HEK293T (cell line): Measurements from ENCODE around the gene NKIRAS2.

ENCODE experiments used
- ELF4 ChIP-seq: fragments of 450-650 bp; IDR thresholded peaks from 2 replicates; pipeline ENCODE4 v1.6.1; 2017; ENCODE audit warnings: antibody characterized with exemption
- SP1 ChIP-seq: fragments of 450-650 bp; IDR thresholded peaks from 2 replicates; pipeline ENCODE4 v1.6.1; 2017

- TF ChIP-seq SP1 = no peak
- no peak for TF ChIP-seq ELF4
These were observed 42.8 kb downstream of the NKIRAS2 start for GRCh38 chr17:42062681-42063080.
